ENCODE data around the gene EGFR. TPM values are rescaled to one million over a fixed set of nuclear protein-coding genes. Genes with fewer than 3 reads are reported as not detected.

Gene EGFR
- total RNA-seq, 5 donors from 2014 or later (not counting 1 experiment from before 2014, with no cell fraction given) = 0.16 to 0.79 (median 0.35) TPM; not detected in 2

GRCh38 chr7:55075464-55076021 lies 56.7 kb downstream of the EGFR start:
- H3K27me3 Mint-ChIP-seq = peaks cover 2 to 3% of the 10 kb centered on the region in 2 donors
- no peaks in the 10 kb centered on the region for H3K27me3 ChIP-seq (replicated peaks in 1 of 2; ENCODE audit: control insufficient read depth in 2 of 2, extremely low read depth in 1 of 2, insufficient read depth in 2 of 2, low read length in 1 of 2)
- WGBS (ENCODE audit: insufficient coverage) = 61% methylated on average over 2 of the region's 5 CpGs
- H3K4me3 Mint-ChIP-seq = no peak overlapping the region
- H3K36me3 ChIP-seq (ENCODE audit: control insufficient read depth in 2 of 2, extremely low read depth in 1 of 2, insufficient read depth in 1 of 2, low read length in 1 of 2) = no peaks in the 10 kb centered on the region
- CTCF ChIA-PET = interaction anchor here (0.6 to 0.7 kb wide), 2 partner anchors 10 to 458 kb away, joined by 3 to 7 read pairs; no protein-coding TSS in a partner anchor
- peaks cover 0 to 5% of the 10 kb centered on the region in 2 experiments for H3K4me1 ChIP-seq (ENCODE audit: control insufficient read depth in 1 of 2, extremely low read depth in 1 of 2, insufficient read depth in 2 of 2, low read length in 2 of 2)
- DNase-seq (no peak), ATAC-seq (replicated peaks in 1 of 4) (no peak)
- no peak overlapping the region for H3K4me3 ChIP-seq (ENCODE audit: control insufficient read depth in 1 of 2, extremely low read depth in 1 of 2, low read length in 1 of 2)
- no peak overlapping the region for H3K27ac ChIP-seq (ENCODE audit: low read length)
- H3K36me3 Mint-ChIP-seq = no peaks in the 10 kb centered on the region
- H3K4me1 Mint-ChIP-seq = peaks cover 6 to 13% (median 10%) of the 10 kb centered on the region in 3 donors
- no peaks in the 10 kb centered on the region for H3K9me3 ChIP-seq
- POLR2A ChIA-PET = no interaction called here
- no peaks in the 10 kb centered on the region for H3K9me3 Mint-ChIP-seq
- H3K27ac Mint-ChIP-seq = no peak overlapping the region

GRCh38 chr7:55077561-55078410 lies 59.0 kb downstream of the EGFR start:
- no peaks in the 10 kb centered on the region for H3K36me3 Mint-ChIP-seq
- WGBS (ENCODE audit: insufficient coverage) = 89% methylated on average over 27 of the region's 34 CpGs
- H3K27me3 ChIP-seq (replicated peaks in 1 of 2; ENCODE audit: control insufficient read depth in 2 of 2, extremely low read depth in 1 of 2, insufficient read depth in 2 of 2, low read length in 1 of 2) = no peaks in the 10 kb centered on the region
- no peaks in the 10 kb centered on the region for H3K9me3 ChIP-seq
- H3K4me1 ChIP-seq (ENCODE audit: control insufficient read depth in 1 of 2, extremely low read depth in 1 of 2, insufficient read depth in 2 of 2, low read length in 2 of 2) = peaks cover 0 to 5% of the 10 kb centered on the region in 2 experiments
- H3K27ac ChIP-seq (ENCODE audit: low read length) = no peak overlapping the region
- ChIA-PET CTCF (no interaction called here), POLR2A (no interaction called here)
- ATAC-seq (replicated peaks in 1 of 4) (no peak), DNase-seq (no peak)
- H3K9me3 Mint-ChIP-seq = no peaks in the 10 kb centered on the region
- no peak overlapping the region for H3K4me3 ChIP-seq (ENCODE audit: control insufficient read depth in 1 of 2, extremely low read depth in 1 of 2, low read length in 1 of 2)
- H3K36me3 ChIP-seq (ENCODE audit: control insufficient read depth in 2 of 2, extremely low read depth in 1 of 2, insufficient read depth in 1 of 2, low read length in 1 of 2) = no peaks in the 10 kb centered on the region
- H3K4me1 Mint-ChIP-seq = peaks cover 6 to 13% (median 10%) of the 10 kb centered on the region in 3 donors
- H3K27ac Mint-ChIP-seq = no peak overlapping the region
- no peak overlapping the region for H3K4me3 Mint-ChIP-seq
- H3K27me3 Mint-ChIP-seq = peaks cover 2 to 8% of the 10 kb centered on the region in 2 donors

DNA sequence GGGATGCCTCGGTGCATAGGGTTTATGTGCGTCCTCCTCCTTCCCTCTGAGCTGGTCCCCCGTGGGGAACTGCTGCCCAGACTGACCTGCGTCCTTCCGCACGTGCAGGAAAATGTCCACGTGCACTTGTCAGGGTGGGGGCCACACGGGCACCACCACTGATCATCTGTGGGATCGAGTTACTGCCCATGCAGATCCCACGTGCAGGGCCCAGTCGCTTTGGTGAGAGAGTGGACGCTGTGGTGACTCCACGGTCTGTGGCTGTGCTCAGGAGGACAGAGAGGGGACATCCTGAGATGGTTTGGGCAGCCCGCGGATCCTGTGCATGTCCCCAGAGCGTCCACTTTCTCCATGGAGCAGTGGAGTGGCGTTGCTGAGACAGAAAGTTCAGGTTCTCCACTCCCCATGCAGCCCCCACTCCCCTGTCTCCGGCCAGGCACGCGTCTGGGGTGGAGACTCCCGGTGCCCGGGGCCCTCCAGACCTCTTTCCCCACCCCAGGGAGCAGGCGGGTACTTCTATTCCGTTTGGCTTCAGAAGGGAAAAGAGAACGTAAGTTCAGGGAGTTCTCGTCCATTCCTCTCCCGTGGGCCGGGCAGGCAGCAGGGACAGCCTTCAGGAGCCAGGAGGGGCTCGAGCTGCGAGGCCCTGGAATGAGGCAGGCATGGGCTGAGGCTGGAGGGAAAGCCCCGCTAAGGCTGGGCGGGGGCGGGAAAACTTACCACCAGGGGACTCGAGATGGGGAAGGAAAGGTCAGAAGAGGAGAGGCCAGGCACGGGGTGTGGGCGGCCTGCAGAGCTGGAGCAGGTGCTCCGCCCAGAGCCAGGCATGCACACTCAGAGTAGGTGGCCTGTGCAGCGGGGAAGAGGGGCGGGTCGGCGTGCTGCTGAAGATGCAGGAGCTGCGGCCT lies 59.9 kb downstream of the EGFR start:
- no peak for DNase-seq
- ATAC-seq (replicated peaks in 1 of 4) = no peak
- H3K9me3 ChIP-seq = no peaks in the 10 kb centered on the region
- POLR2A ChIA-PET = no interaction called here
- CTCF ChIA-PET = no interaction called here
- H3K27ac Mint-ChIP-seq = no peak overlapping the region
- no peak overlapping the region for H3K4me3 ChIP-seq (ENCODE audit: control insufficient read depth in 1 of 2, extremely low read depth in 1 of 2, low read length in 1 of 2)
- H3K27me3 ChIP-seq (replicated peaks in 1 of 2; ENCODE audit: control insufficient read depth in 2 of 2, extremely low read depth in 1 of 2, insufficient read depth in 2 of 2, low read length in 1 of 2) = no peaks in the 10 kb centered on the region
- WGBS (ENCODE audit: insufficient coverage) = 78% methylated on average over 27 of the region's 42 CpGs
- no peaks in the 10 kb centered on the region for H3K9me3 Mint-ChIP-seq
- H3K27ac ChIP-seq (ENCODE audit: low read length) = no peak overlapping the region
- H3K4me3 Mint-ChIP-seq = no peak overlapping the region
- peaks cover 5 to 6% (median 6%) of the 10 kb centered on the region in 3 donors for H3K4me1 Mint-ChIP-seq
- peaks cover 0 to 7% of the 10 kb centered on the region in 2 donors for H3K27me3 Mint-ChIP-seq
- no peaks in the 10 kb centered on the region for H3K36me3 Mint-ChIP-seq
- H3K36me3 ChIP-seq (ENCODE audit: control insufficient read depth in 2 of 2, extremely low read depth in 1 of 2, insufficient read depth in 1 of 2, low read length in 1 of 2) = no peaks in the 10 kb centered on the region
- peaks cover 0 to 4% of the 10 kb centered on the region in 2 experiments for H3K4me1 ChIP-seq (ENCODE audit: control insufficient read depth in 1 of 2, extremely low read depth in 1 of 2, insufficient read depth in 2 of 2, low read length in 2 of 2)

- Mint-ChIP-seq H3K4me3 (no peak overlapping the region), H3K36me3 (no peaks in the 10 kb centered on the region), H3K9me3 (no peaks in the 10 kb centered on the region), H3K4me1 (no peaks in the 10 kb centered on the region), H3K27me3 (peaks cover 0 to 12% of the 10 kb centered on the region in 2 donors), H3K27ac (no peak overlapping the region)
- ChIA-PET CTCF (no interaction called here), POLR2A (interaction anchor here in 1 of 2 donors (0.7 kb wide), 1 partner anchor 77 kb away, joined by 4 read pairs; no protein-coding TSS in a partner anchor)
- no peaks in the 10 kb centered on the region for H3K9me3 ChIP-seq
- H3K4me1 ChIP-seq (ENCODE audit: control insufficient read depth in 1 of 2, extremely low read depth in 1 of 2, insufficient read depth in 2 of 2, low read length in 2 of 2) = no peaks in the 10 kb centered on the region
- no peaks in the 10 kb centered on the region for H3K27me3 ChIP-seq (replicated peaks in 1 of 2; ENCODE audit: control insufficient read depth in 2 of 2, extremely low read depth in 1 of 2, insufficient read depth in 2 of 2, low read length in 1 of 2)
- DNase-seq = no peak
- no peak overlapping the region for H3K27ac ChIP-seq (ENCODE audit: low read length)
- H3K36me3 ChIP-seq (ENCODE audit: control insufficient read depth in 2 of 2, extremely low read depth in 1 of 2, insufficient read depth in 1 of 2, low read length in 1 of 2) = no peaks in the 10 kb centered on the region
- H3K4me3 ChIP-seq (ENCODE audit: control insufficient read depth in 1 of 2, extremely low read depth in 1 of 2, low read length in 1 of 2) = no peak overlapping the region
- ATAC-seq (replicated peaks in 1 of 4) = no peak
Observed at GRCh38 chr7:55080000-55080623, 61.3 kb downstream of the EGFR start.

DNA sequence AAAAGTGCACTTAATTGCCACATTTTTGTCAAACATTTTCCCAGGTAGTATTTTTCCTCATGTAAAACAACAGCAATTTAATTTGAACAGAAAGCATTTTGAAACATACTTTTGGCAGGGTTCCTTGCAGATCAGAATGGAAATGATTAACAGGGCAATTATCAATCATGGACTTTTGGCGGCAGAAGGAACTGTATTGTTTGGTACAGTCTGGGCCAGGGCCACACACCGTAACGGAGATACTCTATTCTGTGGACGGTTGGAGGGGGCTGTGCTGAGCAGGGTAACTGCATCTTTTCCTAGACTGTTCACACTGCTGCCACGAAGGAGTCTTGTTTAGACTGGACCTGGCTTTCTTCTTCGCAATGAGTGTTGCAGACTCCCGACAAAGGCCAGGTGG lies 62.3 kb downstream of the EGFR start:
- ATAC-seq (replicated peaks in 1 of 4) (no peak), DNase-seq (no peak)
- Histone ChIP-seq H3K9me3 (no peaks in the 10 kb centered on the region), H3K4me3 (ENCODE audit: control insufficient read depth in 1 of 2, extremely low read depth in 1 of 2, low read length in 1 of 2) (no peak overlapping the region), H3K27me3 (replicated peaks in 1 of 2; ENCODE audit: control insufficient read depth in 2 of 2, extremely low read depth in 1 of 2, insufficient read depth in 2 of 2, low read length in 1 of 2) (no peaks in the 10 kb centered on the region), H3K36me3 (ENCODE audit: control insufficient read depth in 2 of 2, extremely low read depth in 1 of 2, insufficient read depth in 1 of 2, low read length in 1 of 2) (no peaks in the 10 kb centered on the region), H3K4me1 (ENCODE audit: control insufficient read depth in 1 of 2, extremely low read depth in 1 of 2, insufficient read depth in 2 of 2, low read length in 2 of 2) (peaks cover 0 to 2% of the 10 kb centered on the region in 2 experiments), H3K27ac (ENCODE audit: low read length) (no peak overlapping the region)
- WGBS (ENCODE audit: insufficient coverage) = 89% methylated on average over 6 of the region's 7 CpGs
- no peak overlapping the region for H3K27ac Mint-ChIP-seq
- ChIA-PET POLR2A (interaction anchor here in 1 of 2 donors (0.7 kb wide), 1 partner anchor 76 kb away, joined by 4 read pairs; no protein-coding TSS in a partner anchor), CTCF (interaction anchor here in 1 of 2 donors (0.7 kb wide), 1 partner anchor 135 kb away, joined by 3 read pairs; no protein-coding TSS in a partner anchor)
- peaks cover 0 to 3% (median 2%) of the 10 kb centered on the region in 3 donors for H3K4me1 Mint-ChIP-seq
- no peaks in the 10 kb centered on the region for H3K9me3 Mint-ChIP-seq
- H3K36me3 Mint-ChIP-seq = no peaks in the 10 kb centered on the region
- no peak overlapping the region for H3K4me3 Mint-ChIP-seq
- peaks cover 0 to 12% of the 10 kb centered on the region in 2 donors for H3K27me3 Mint-ChIP-seq

Data from T-cell (primary cell).